Globus pallidus (tissue), 1 donor: Measurements from ENCODE around the gene MCM7.
A peak's percentile ranks its signal among the peaks of the same experiment; 100 is the strongest.

Source experiments
- DNase-seq: peaks from one replicate; pipeline ENCODE4 v3.0.0-alpha.2; 2015; ENCODE audit warnings: low spot score

The MCM7 gene

DNA sequence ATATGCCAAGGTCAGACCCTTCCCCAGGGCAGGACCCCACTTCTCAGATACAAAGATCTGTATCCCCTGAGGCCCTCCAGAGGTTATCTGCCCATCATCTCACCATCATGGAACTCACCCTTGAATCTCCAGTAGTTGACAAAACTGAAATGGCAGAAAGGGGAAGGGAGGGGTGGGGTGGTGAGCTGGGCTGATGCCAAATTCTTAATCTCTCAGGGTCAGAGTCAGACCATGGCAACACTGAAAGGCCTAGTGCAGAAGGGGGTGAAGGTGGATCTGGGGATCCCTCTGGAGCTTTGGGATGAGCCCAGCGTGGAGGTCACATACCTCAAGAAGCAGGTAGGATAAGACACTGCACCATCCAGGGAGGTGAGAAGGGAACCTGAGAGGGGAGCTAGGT lies 21.4 kb upstream of the MCM7 start:
- DNase-seq, result no peak

DNA sequence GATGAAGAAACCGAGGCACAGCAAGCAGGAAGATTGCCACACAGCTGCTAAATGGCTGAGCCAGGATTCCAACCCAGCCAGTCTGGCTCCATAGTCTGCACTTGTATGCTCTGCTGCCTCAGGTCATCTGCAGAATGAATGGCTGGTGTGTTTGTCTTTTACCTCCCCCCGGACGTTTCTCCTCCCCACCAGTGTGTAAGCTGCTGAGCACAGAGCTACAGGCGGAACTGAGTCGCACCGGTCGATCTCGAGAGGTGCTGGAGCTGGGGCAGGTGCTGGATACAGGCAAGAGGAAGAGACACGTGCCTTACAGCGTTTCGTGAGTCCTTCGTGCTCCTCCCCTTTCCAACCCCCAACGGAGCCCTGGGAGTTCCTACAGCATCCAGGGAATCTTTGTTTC lies 20.9 kb upstream of the MCM7 start:
- DNase-seq, result no peak

DNA sequence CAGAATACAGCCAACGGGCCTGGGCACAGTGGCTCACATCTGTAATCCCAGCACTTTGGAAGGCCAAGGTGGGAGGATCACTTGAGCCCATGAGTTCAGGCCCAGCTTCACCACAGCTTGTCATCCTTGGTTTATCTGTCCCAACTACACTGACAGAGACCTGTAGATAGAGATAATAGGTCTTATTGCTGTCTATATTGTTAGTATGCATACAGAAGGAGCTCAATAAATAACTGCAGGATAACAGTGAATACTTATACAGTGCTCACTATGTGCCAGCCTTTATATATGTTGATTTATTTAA lies 19.5 kb upstream of the MCM7 start:
- no peak for DNase-seq

DNA sequence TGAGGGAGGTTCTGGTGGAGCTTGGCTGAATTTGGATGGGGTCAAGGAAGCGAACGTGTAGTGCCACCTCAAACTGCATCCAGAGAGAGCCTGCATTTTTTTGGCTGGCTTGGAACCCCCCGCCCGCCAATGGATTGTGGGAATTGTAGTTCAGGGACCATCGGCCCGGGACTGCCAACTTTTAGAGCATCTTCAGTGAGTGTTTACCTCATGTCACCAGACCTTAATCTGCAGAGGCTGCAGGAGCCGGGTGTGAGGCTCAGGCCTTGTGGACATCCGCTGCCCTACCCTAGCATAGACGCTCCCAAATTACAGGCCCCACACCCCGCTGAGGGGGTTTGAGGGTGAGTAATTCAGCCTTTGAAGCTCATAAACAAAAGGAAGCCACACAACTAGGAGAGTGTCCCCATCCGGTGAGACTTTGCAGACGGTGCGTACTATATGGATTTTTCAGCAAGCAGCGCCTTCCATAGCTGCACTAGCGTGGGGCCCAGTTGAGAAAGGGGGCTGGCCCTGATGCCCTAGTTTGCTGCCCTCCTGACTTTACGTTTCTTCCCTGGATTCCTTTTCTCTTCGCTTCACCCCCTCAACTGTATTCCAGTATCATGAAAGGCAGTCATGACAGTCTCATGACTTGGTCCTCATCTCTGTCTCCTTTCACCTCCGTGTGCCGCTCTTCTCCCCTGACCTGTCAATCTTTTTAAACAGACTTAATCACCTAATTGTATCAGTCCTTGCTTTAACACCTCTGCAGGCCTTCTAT lies 19.0 kb upstream of the MCM7 start:
- DNase-seq, result peak; percentile 82

DNA sequence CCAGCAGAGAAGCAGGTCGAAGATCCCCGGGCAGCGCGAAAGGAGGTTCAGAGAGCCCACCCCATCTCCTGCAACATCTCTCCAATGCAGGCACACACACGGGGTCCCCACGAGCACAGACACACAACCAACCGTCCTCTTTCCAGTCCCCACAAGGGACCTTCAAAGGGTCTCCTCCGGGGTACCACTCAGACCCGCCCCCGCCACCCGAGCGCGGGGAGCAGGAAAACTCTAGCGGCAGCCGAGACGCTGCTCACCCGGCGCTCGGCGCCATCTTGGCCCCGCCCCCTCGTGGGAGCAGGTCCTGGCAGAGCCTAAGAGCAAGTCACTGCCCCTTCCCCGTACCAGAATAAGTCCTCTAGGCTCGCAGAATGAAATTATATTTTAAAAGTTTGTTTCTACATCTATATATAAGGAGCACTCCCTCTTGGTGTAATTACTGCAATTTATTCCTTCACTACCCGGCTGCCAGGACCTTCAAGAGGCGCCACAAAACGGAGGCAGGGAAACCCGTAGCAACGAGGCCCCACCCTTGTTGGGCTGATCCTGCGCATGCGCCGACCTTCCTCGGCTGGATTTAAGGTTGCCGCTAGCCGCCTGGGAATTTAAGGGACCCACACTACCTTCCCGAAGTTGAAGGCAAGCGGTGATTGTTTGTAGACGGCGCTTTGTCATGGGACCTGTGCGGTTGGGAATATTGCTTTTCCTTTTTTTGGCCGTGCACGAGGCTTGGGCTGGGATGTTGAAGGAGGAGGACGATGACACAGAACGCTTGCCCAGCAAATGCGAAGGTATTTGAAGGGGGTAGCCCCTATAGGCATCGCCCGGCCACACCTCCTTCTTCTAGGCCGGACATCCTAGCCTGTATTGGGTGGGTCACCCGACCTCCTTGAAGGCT lies 18.1 kb upstream of the MCM7 start, which contains the start of the genes CNPY4 and TAF6:
Gene CNPY4, plus strand, starts transcription at position 563 of the 898 bp plus-strand sequence. Its CDS starts 111 bp downstream, at position 674.
Gene TAF6, minus strand, starts transcription at position 287 of the 898 bp plus-strand sequence. CDS start 5,149 bp downstream, outside the sequence.
- DNase-seq, result peak; percentile 95

DNA sequence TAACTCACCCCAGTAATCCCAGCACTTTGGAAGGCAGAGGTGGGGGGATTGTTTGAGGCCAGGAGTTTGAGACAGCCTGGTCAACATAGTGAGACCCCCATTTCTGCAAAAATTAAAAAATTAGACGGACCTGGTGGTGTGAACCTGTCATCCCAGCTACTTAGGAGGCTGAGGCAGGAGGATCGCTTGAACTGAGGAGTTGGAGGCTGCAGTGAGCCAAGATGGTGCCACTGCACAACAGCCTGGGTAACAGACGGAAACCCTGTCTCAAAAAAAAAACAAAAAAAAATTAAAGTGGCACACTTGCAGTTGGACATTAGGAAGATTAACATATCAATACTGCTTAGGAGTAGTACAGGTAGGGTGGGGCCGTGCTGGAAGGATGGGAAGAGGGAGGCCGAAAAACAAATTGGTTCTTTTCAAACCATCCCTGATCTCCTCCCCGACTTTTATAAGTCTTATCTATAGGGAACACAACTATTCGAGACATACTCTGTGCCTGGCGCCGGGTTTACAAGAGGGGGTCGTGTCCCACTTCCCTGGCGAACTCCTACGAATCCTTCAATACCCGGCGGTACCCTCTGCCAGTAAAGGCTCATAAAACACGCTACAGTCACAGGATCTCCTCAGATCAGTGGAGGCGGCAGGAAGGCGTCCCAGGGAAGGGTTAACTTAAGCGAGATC lies 17.3 kb upstream of the MCM7 start:
- no peak for DNase-seq

DNA sequence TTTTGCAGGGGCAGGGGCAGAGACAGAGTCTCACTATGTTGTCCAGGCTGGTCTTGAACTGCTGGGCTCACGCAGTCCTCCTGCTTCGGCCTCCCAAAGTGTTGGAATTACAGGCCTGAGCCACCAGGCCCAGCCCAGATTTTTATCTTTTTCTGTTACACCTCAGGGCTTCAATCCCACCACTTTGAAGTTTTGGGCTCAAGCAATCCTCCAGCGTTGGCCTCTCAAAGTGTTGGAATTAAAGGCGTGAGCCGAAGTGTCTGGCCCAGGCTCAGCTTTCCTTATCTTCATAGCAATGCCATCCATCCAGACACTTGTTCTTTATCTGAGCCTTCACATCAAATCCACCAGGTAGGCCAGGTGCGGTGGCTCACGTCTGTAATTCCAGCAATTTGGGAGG lies 13.8 kb upstream of the MCM7 start:
- DNase-seq, result no peak

DNA sequence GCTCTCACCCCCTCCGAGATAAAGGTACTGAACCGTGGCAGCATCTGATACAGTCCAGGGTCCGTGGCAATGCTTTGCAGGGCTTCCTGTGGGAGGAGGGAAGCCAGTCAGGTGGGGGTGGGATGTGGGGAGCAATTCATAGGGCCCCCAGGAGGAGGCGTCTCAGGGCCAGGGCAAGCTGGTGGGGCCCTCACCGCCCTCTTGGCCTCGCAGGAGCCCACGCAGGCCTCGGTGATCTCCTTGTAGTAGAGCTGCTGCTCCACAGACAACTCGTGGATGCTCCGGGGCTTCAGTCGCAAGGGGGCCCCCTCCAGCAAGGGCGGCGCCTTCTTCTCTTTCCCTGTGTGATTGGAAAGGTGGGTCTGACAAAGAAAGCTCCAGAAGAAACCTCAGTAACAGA lies 10.7 kb upstream of the MCM7 start:
- no peak for DNase-seq

DNA sequence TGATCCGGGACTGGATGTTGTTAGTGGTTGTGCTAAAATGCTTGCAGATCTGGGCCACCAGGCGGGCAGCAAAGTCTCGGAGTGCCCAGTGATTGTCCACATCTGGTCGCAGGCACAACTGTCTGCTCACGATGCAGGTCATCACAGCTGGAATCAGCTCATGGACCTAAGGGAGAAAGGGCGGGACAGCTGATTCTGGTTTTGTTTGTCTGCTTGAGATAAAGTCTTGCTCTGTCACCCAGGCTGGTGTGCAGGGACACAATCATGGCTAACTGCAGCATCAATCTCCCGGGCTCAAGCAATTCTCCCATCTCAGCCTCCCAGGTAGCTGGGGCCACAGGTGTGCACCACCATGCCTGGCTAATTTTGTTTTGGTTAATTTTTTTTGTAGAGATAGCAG lies 10.0 kb upstream of the MCM7 start:
- no peak for DNase-seq

DNA sequence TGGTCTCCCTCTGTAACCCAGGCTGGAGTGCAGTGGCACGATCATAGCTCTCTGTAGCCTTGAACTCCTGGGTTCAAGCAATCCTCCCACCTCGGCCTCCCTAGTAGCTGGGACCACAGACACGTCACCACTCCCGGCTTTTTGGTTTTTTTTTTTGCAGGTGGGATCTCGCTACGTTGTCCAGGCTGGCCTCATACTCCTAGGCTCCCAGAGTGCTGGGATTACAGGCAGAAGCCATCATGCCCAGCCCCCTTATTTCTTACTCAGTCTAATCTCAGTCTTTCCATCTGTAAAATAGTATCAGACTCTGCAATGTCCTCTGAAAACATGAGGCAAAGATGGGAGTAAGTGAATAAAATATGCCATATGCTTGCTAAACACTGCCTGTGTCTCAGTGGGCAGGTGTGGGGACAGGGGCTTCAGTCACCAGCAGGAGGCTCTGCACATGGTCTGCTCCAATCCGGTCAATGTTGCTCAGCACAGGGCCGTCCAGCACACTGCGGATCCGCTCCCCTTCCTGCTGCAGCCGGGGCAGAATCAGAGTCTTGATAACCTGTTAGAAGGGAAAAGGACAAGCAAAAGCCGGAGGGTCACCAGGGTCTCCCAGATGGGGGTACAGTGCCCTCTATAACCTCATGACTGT lies 8.4 kb upstream of the MCM7 start:
- DNase-seq, result no peak

DNA sequence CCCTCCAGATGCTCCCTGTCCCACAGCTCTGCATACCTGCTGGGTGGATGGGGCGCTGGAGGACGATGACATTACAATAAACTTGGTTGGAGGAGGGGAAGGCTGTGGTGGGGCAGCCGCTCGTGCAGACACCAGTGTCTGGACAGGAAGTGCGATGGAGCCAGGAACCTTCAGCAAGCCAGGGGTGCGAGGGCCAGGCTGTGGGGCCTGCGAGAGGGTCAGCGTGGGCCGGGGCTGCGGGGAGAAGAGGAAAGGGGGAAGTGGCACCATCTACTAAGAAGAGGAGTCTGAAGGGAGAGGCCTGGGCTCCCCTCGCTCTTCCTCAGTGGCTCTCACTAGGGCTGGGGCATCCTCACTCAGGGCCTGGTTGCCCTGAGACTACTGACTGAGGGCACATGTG lies 6.7 kb upstream of the MCM7 start:
- no peak for DNase-seq

DNA sequence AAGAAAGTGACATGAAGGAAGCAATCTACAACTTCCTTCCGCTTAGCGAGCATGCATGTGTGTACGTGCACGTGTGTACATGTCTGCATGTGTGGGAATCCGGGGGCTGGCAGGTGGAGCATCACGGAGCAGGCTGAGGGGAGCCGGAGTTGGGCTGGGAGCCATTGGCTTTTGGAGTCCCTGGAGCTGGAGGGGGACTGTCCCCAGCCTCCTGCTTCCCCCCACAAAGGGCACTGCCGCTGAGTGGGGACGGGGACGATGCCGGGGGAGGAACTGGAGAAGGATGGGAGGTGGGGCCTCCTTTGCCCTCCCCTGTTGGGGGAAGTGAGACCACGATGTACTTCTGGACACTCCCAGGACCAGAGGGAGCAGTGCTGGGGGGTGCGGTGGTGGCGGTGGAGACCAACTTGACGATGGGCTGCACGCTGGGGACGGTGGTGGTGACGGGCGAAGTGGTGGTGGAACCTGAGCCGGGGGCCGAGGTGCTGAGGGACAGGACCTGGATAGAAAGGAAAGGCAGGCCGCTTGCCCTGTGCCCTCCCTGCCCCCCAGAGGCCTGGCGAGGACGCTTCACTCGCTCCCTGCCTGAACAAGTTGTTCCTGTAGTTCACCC lies 6.0 kb upstream of the MCM7 start:
- DNase-seq, result no peak

DNA sequence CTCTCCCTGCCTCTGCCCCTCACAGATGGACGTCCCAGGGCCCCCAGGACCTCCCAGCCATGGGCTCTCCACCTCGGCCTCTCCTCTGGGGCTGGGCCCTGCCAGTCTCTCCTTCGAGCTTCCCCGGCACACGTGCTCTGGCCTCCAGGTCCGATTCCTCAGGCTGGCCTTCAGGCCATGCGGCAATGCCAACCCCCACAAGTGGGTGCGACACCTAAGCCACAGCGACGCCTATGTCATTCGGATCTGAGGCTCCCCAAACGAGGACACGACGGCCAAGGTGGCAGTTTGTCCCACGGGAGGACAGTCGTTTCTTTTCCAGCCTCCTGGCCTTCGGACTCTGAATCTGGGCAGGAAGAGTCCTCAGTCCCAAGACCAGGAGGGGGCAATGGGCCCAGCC lies 5.4 kb upstream of the MCM7 start:
- DNase-seq, result no peak

DNA sequence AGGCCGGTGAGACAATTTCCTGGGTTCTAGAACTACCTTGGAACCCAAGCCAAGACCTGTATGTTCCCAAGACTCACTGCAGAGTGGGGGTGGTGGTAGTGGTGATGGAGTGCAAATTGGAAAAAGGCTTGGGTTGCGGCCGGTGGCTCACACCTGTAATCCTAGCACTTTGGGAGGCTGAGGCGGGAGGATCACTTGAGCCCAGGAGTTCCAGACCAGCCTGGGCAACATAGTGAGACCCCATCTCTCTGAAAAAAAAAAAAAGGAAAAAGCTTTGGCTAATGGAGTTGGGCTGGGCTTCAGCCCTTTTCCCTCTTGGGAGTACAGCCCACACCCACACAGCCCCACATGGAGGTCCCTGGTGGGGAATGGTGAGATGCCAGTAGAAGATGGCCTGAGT lies 4.3 kb upstream of the MCM7 start:
- DNase-seq, result no peak

DNA sequence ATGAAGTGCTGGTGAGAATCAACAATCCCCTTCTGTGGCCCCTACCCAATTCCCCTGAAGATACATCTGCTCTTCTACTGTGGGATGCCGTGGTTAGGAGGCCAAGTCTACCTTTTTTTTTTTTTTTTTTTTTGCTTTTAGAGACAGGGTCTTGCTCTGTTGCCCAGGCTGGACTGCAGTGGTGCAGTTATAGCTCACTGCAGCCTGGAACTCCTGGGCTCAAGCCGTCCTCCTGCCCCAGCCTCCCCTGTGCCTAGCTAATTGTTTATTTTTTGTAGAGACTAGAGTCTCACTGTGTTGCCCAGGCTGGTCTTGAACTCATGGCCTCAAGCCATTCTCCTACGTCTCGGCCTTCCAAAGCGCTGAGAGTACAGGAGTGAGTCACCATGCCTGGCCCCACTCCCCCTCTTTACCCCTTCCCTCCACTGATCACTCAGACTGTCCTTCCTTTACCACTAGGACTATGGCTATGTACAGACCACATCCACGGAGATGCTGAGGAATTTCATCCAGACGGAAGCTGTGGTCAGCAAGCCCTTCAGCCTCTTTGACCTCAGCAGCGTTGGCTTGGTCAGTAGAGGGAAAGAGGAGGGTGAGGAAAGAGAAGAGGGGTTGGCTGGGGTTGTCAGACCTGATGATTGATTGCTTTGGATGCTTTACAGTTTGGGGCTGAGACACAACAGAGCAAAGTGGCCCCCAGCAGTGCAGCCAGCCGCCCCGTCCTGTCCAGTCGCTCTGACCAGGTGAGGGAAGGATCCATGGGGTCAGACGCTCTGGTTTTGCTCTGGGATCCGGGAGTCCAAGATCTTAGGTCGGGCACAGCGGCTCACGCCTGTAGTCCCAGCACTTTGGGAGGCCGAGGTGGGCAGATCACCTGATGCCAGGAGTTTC lies 2.0 kb upstream of the MCM7 start:
- DNase-seq, result no peak

DNA sequence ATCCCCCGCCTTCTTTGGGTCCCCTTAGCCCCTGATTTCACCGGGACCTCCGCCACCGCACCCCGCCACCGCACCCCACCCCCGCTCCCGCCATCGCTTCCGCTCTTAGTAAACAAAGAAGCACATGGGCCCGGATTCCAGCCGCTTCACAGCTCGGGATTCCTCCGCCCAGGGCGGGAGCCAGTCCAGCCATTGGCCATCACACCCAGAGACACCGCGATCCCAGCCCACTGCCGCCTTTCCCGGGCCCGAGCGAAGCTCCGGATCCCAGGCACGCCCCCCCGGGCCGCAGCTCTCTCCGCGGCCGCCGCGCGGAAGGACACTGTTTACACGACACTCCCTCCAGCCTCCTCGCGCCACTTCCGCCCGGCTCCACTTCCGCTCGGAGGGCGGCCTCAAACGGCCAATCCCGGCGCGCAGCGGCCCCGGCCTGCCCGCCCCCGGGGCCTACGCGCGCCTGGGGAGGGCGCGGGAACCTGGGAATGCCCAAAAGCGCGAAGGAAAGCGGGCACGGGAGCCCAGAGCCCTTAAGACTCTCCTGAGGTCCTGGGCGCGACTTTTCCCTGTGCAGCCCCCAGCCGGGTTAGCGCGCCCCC lies 679 bp downstream of the MCM7 start:
- DNase-seq, result peak; percentile 91

DNA sequence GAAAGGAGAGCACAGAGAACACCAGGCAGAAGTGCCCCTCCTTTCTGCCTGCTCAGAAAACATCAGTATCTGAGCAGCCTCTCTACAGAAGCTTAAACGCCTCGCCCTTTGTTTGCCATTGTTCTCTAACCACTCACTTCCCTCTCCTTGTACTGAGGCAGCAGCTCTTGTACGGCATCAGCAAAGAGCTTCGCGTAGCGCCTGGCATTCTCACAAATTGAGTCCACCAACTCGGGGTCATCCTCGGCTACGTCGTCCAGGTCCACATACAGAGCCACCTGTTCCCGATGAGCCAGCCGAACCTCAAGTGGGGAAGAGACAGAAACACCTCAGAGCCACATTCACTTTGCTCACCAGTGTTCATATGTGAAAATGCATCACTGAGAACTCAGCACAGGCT lies 1.7 kb downstream of the MCM7 start:
- DNase-seq, result no peak

DNA sequence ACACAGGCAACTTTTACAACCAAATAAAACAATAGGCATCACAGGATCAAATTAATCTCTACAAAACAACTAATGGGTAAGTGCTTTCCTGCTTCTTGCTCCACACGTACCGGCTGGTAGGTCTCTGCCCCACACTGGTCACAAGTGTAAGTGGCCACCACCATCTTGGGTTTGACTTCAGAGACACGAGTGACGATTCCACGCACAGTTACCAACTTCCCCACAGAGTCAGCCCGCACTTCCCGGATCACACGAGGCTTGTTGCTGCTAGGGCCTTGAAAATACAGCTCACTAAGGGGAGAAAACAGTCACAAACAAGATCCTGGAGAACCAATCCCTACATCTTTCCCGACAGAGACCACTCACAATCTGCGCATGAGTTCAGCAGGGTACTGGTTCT lies 2.3 kb downstream of the MCM7 start:
- no peak for DNase-seq

DNA sequence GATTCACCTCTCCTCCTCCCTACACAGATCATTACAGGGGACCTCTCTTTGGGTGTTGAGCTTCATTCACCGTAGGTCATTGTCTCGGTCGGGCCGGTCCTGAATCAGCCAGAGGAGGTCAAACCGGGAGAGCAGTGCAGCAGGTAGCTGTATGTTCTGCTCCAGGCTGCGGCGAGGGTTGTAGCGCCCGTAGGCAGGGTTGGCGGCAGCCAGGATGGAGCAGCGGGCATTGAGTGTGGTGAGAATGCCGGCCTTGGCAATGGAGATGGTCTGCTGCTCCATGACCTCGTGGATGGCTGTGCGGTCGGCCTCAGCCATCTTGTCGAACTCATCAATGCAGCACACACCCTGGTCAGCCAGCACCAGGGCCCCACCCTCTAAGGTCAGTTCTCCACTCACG lies 5.5 kb downstream of the MCM7 start:
- DNase-seq, result no peak

DNA sequence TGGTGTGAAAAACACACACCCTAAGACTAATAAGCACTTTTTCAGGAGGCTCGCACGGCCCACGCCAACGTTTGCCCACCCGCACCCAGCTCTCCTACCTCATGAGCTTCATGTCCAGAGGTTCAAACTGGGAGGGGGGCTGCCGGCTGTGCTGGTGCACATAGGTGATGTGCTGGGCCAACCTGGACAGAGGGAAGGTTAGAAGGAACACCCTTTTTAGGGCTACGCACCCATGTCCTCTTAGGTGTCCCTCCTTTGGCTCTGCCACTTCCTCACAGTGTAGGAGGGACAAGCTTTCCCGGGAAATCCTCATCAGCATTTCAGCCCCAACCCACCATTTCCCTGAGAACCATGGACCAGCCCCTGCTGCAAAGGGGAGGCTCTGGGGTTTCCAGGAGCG lies 5.9 kb downstream of the MCM7 start:
- no peak for DNase-seq
